Kidney (tissue), 14 donors: ENCODE data around the gene FCN2. TPM values are rescaled to one million over a fixed set of nuclear protein-coding genes. Genes with fewer than 3 reads are reported as not detected.

Experiments
- DNase-seq, 5 donors: peaks; one replicate each; pipeline ENCODE4 v3.0.0-alpha.2; 2013 to 2020
- FAIRE-seq: peaks from 2 replicates; lab custom pipeline; 2012; peaks lifted over from hg19 to GRCh38; lab: Jason Lieb, UNC
- H3K27ac ChIP-seq, 2 donors: one replicate each; pipeline ENCODE4 v1.7.0; 2013; ENCODE audit warnings: low read depth in 2 of 2, low read length in 2 of 2, inconsistent platforms in 1 of 2
- H3K27me3 ChIP-seq: one replicate; pipeline ENCODE4 v1.7.1; 2013; ENCODE audit warnings: low read length, inconsistent platforms; ENCODE audit not compliant: control insufficient read depth, insufficient read depth
- H3K36me3 ChIP-seq, 3 donors: one replicate each; pipeline versions ENCODE4 v1.7.0 to v1.7.1; 2013; ENCODE audit warnings: low read length in 3 of 3, control low read depth in 1 of 3, inconsistent platforms in 1 of 3; ENCODE audit not compliant: insufficient read depth in 3 of 3, control insufficient read depth in 2 of 3
- H3K4me1 ChIP-seq, 3 donors: one replicate each; pipeline versions ENCODE4 v1.7.0 to v1.7.1; 2013; ENCODE audit warnings: low read length in 3 of 3, inconsistent platforms in 1 of 3, low read depth in 1 of 3; ENCODE audit not compliant: control insufficient read depth in 2 of 3, insufficient read depth in 2 of 3
- H3K4me3 ChIP-seq, 3 donors: one replicate each; pipeline versions ENCODE4 v1.7.0 to v1.8.1; 2013; ENCODE audit warnings: low read length in 3 of 3, control low read depth in 1 of 3, inconsistent platforms in 1 of 3
- H3K9ac ChIP-seq, 3 donors: one replicate each; pipeline versions ENCODE4 v1.7.0 to v1.7.1; 2013; ENCODE audit warnings: low read length in 3 of 3, control low read depth in 1 of 3, inconsistent platforms in 1 of 3
- H3K9me3 ChIP-seq, 3 donors: one replicate each; pipeline versions ENCODE4 v1.7.0 to v1.7.1; 2013; ENCODE audit warnings: low read length in 3 of 3, control low read depth in 1 of 3, inconsistent platforms in 1 of 3; ENCODE audit not compliant: control insufficient read depth in 2 of 3, insufficient read depth in 1 of 3
- CTCF ChIP-seq: IDR thresholded peaks from 3 replicates; pipeline ENCODE4 v1.5.1; 2012; ENCODE audit warnings: mild to moderate bottlenecking, moderate library complexity, borderline replicate concordance; ENCODE audit not compliant: insufficient read depth; ENCODE audit errors: extremely low read depth
- intact Hi-C: fragments of 100-400 bp; cut with DNase I; formaldehyde crosslinking; loops from one replicate; pipeline ENCODE4 v1.11.1; 2022
- polyA plus RNA-seq: library from polyadenylated mRNA; stranded (reverse); fragments of 350-450 nt; fragmentation: Illumina TruSeq; extraction: RNeasy Lipid Tissue Mini Kit (QIAGEN cat#74804); gene quantifications from one replicate; pipeline ENCODE4 v1.2.3, GENCODE V29; 2014; ENCODE audit warnings: low read depth, low replicate concordance; ENCODE audit not compliant: insufficient read depth
- total RNA-seq: library from RNA; stranded (reverse); fragmentation: NEBNext Ultra II Directional; extraction: Animal tissue kit (Norgen Biotek cat#: 25700); gene quantifications from one replicate; pipeline ENCODE4 v1.2.1, GENCODE V29; 2021
- donor health status: control.
- donor health status: control.
- donor health status: control.
- donor health status: control.
- donor health status: control.
- donor health status: DM: yes; HTN: yes; CAD: no.
- donor health status: Normal renal cell carcinoma (clear cell type).

Gene FCN2
- total and polyA plus RNA-seq, 2 donors from 2014 or later, result 2.8 to 3.6 TPM

- H3K36me3 ChIP-seq, result no peaks in the 10 kb centered on the region
- no peak overlapping the region for H3K4me3 ChIP-seq
- no peak for DNase-seq
- no peaks in the 10 kb centered on the region for H3K4me1 ChIP-seq
- intact Hi-C loops, result no loop called here
- H3K27ac ChIP-seq, result no peak overlapping the region
- no peak for FAIRE-seq
- TF ChIP-seq CTCF, result no peak
- no peak overlapping the region for H3K9ac ChIP-seq
- H3K27me3 ChIP-seq, result no peaks in the 10 kb centered on the region
- H3K9me3 ChIP-seq, result no peaks in the 10 kb centered on the region
Observed at GRCh38 chr9:134908524-134909309, 28.1 kb downstream of the FCN2 start.

- Histone ChIP-seq H3K4me3 (no peak overlapping the region), H3K9ac (no peak overlapping the region), H3K27me3 (no peaks in the 10 kb centered on the region), H3K9me3 (no peaks in the 10 kb centered on the region), H3K27ac (no peak overlapping the region), H3K4me1 (no peaks in the 10 kb centered on the region), H3K36me3 (no peaks in the 10 kb centered on the region)
- FAIRE-seq (no peak), DNase-seq (peak in 1 of 5 donors; percentile 1)
- intact Hi-C loops, result no loop called here
- no peak for TF ChIP-seq CTCF
Observed at GRCh38 chr9:134909511-134910481, 29.2 kb downstream of the FCN2 start.

- TF ChIP-seq CTCF, result no peak
- Histone ChIP-seq H3K9ac (no peak overlapping the region), H3K9me3 (no peaks in the 10 kb centered on the region), H3K27me3 (no peaks in the 10 kb centered on the region), H3K36me3 (no peaks in the 10 kb centered on the region), H3K27ac (no peak overlapping the region), H3K4me1 (no peaks in the 10 kb centered on the region), H3K4me3 (no peak overlapping the region)
- intact Hi-C loops, result no loop called here
- FAIRE-seq, result no peak
- DNase-seq, result peak in 1 of 5 donors; percentile 3
Observed at GRCh38 chr9:134912126-134912840, 31.7 kb downstream of the FCN2 start.
